HT1080 (cell line): ENCODE measurements around the gene LYL1. TPM values are rescaled to one million over a fixed set of nuclear protein-coding genes. Genes with fewer than 3 reads are reported as not detected.
A peak's percentile ranks its signal among the peaks of the same experiment; 100 is the strongest.

Source experiments
- DNase-seq: peaks from one replicate; pipeline ENCODE4 v3.0.0-alpha.2; 2015; ENCODE audit warnings: low read depth
- total RNA-seq: library from RNA; depleted of rRNA; stranded (reverse); fragments of >200 nt; shearing (Covaris generic); gene quantifications from 2 replicates; pipeline ENCODE4 v1.2.3, GENCODE V29; 2014; rRNA removed

The LYL1 gene
- total RNA-seq, 1 experiment from 2014 or later, result not detected

GRCh38 chr19:13057744-13058143 lies 44.9 kb downstream of the LYL1 start:
- DNase-seq, result no peak

- no peak for DNase-seq
These were observed 45.5 kb downstream of the LYL1 start for GRCh38 chr19:13057147-13057572.

- DNase-seq, result peak; percentile 97
These were observed 46.5 kb downstream of the LYL1 start for GRCh38 chr19:13056052-13056660.

- DNase-seq, result peak; percentile 91
These were observed 47.2 kb downstream of the LYL1 start for GRCh38 chr19:13055213-13056051.

GRCh38 chr19:13054626-13055212 lies 47.9 kb downstream of the LYL1 start:
- DNase-seq, result no peak

GRCh38 chr19:13053761-13054625 lies 48.7 kb downstream of the LYL1 start:
- peak; percentile 99 for DNase-seq

- no peak for DNase-seq
These were observed 49.4 kb downstream of the LYL1 start for GRCh38 chr19:13053238-13053637.

GRCh38 chr19:13052447-13053175 lies 50.0 kb downstream of the LYL1 start:
- DNase-seq, result no peak

GRCh38 chr19:13051557-13052165 lies 51.0 kb downstream of the LYL1 start:
- DNase-seq, result peak; percentile 60

GRCh38 chr19:13050274-13050673 lies 52.4 kb downstream of the LYL1 start:
- DNase-seq, result no peak

Other genes with a start within 250 kb of the LYL1 start
- 0.70 and 0.74 TPM in 2 replicates for gene DNASE2, start 221.4 kb downstream of the LYL1 start, total RNA-seq
- not detected in 2 replicates for gene KLF1, start 215.7 kb downstream of the LYL1 start, total RNA-seq
- gene GCDH, start 211.7 kb downstream of the LYL1 start, total RNA-seq, result 29.0 and 29.7 TPM in 2 replicates
- 0.24 TPM in 1 of 2 replicates, not detected in the other for gene SYCE2, start 183.6 kb downstream of the LYL1 start, total RNA-seq
- 192 and 239 TPM in 2 replicates for gene FARSA, start 169.1 kb downstream of the LYL1 start, total RNA-seq
- 1,453 and 1,684 TPM in 2 replicates for gene CALR, start 164.2 kb downstream of the LYL1 start, total RNA-seq
- gene RAD23A, start 157.0 kb downstream of the LYL1 start, total RNA-seq, result 178 and 212 TPM in 2 replicates
- 75.2 and 77.3 TPM in 2 replicates for gene GADD45GIP1, start 145.6 kb downstream of the LYL1 start, total RNA-seq
- gene DAND5, start 133.3 kb downstream of the LYL1 start, total RNA-seq, result 0.17 and 0.31 TPM in 2 replicates
- 12.4 and 21.7 TPM in 2 replicates for gene NFIX, start 107.4 kb downstream of the LYL1 start, total RNA-seq
- gene TRMT1, start 13.9 kb upstream of the LYL1 start, total RNA-seq, result 56.0 and 56.6 TPM in 2 replicates
- gene NACC1, start 15.4 kb upstream of the LYL1 start, total RNA-seq, result 126 and 181 TPM in 2 replicates
- gene STX10, start 47.5 kb upstream of the LYL1 start, total RNA-seq, result 109 and 122 TPM in 2 replicates
- 35.7 and 42.6 TPM in 2 replicates for gene IER2, start 47.6 kb upstream of the LYL1 start, total RNA-seq